K562 (cell line): ENCODE results near the gene DPP10. TPM values are rescaled to one million over a fixed set of nuclear protein-coding genes. Genes with fewer than 3 reads are reported as not detected.

Experiments used
- ATAC-seq: fragments of 200-7000 bp; cut with Tn5 transposase; 3 replicates; pipeline ENCODE4 v1.9.1; 2020; ENCODE audit warnings: moderate library complexity
- BruUV-seq: library from RNA; stranded (reverse); fragments of 400-500 nt; replicated peaks from 2 replicates; lab custom pipeline; 2021; lab: Mats Ljungman, UMichigan
- CTCF ChIA-PET: fragments of 300-600 bp; formaldehyde crosslinking; extraction: SDS; loops from one replicate; lab custom pipeline; 2021; ENCODE audit warnings: low intra/inter-chr PET ratio; lab: Yijun Ruan, JAX
- POLR2A ChIA-PET: fragments of 300-600, 350-650 bp; sonication (Branson Sonifier 250); formaldehyde crosslinking; extraction: SDS; loops from one replicate; lab custom pipeline; 2021; ENCODE audit warnings: antibody characterized with exemption, inconsistent platforms; lab: Yijun Ruan, JAX
- DNase-seq, 4 experiments: peaks; one replicate each; pipeline versions ENCODE4 v3.0.0 to v3.0.0-alpha.2; 2011 to 2018; ENCODE audit warnings: low spot score in 3 of 4, mixed read lengths in 3 of 4; ENCODE audit errors: extremely low read depth in 1 of 4
- FAIRE-seq: peaks from 2 replicates; lab custom pipeline; 2011; peaks lifted over from hg19 to GRCh38; lab: Jason Lieb, UNC
- H2AFZ ChIP-seq: 2 replicates; pipeline ENCODE4 v1.6.0; 2011; ENCODE audit warnings: low read depth, low read length, control low read depth, inconsistent platforms
- H3K27ac ChIP-seq: fragments of 200-600 bp; 3 replicates; pipeline ENCODE4 v1.8.0; 2011; ENCODE audit warnings: low read depth, mild to moderate bottlenecking, control low read depth, inconsistent platforms, low read length, moderate library complexity, mixed read lengths; ENCODE audit errors: extremely low read depth
- H3K27me3 ChIP-seq, 2 experiments: fragments of 300-600 bp in 1 of 2; 2 replicates in 1 of 2; 3 replicates in 1 of 2; pipeline versions ENCODE4 v1.6.0 to v1.8.0; 2011; ENCODE audit warnings: inconsistent platforms in 2 of 2, low read length in 2 of 2, mild to moderate bottlenecking in 1 of 2, mixed read lengths in 1 of 2, moderate library complexity in 1 of 2; ENCODE audit not compliant: control insufficient read depth in 2 of 2, insufficient read depth in 2 of 2
- H3K36me3 ChIP-seq: fragments of 300-600 bp; 3 replicates; pipeline ENCODE4 v1.8.0; 2011; ENCODE audit warnings: mild to moderate bottlenecking, low read length, inconsistent platforms; ENCODE audit not compliant: control insufficient read depth, insufficient read depth
- H3K4me1 ChIP-seq, 2 experiments: fragments of 200-600 bp in 1 of 2; replicated peaks in 1 of 2; 2 replicates in 1 of 2; 3 replicates in 1 of 2; pipeline versions ENCODE4 v1.5.1 to v1.8.0; 2011; ENCODE audit warnings: inconsistent platforms in 2 of 2, low read length in 2 of 2, mild to moderate bottlenecking in 1 of 2, mixed read lengths in 1 of 2, moderate library complexity in 1 of 2; ENCODE audit not compliant: control insufficient read depth in 2 of 2, insufficient read depth in 2 of 2
- H3K4me2 ChIP-seq: 2 replicates; pipeline ENCODE4 v1.6.1; 2011; ENCODE audit warnings: low read length, control low read depth, inconsistent platforms, mixed read lengths; ENCODE audit not compliant: insufficient read depth
- H3K4me3 ChIP-seq: fragments of 200-600 bp; sonication (generic), shearing (Covaris generic); 2 replicates; pipeline ENCODE4 v1.5.1; 2016; ENCODE audit warnings: control low read depth, inconsistent platforms
- H3K79me2 ChIP-seq: fragments of 200-600 bp; 3 replicates; pipeline ENCODE4 v1.8.0; 2011; ENCODE audit warnings: low read length, inconsistent platforms; ENCODE audit not compliant: control insufficient read depth, insufficient read depth
- H3K9ac ChIP-seq, 2 experiments: 2 replicates each; pipeline versions ENCODE4 v1.6.0 to v1.6.1; 2011; ENCODE audit warnings: low read depth in 2 of 2, low read length in 2 of 2, control low read depth in 1 of 2, inconsistent platforms in 1 of 2, mild to moderate bottlenecking in 1 of 2, mixed read lengths in 1 of 2; ENCODE audit not compliant: insufficient read depth in 1 of 2
- H3K9me1 ChIP-seq: one replicate; pipeline ENCODE4 v1.6.0; 2011; ENCODE audit warnings: inconsistent platforms, mild to moderate bottlenecking, low read length, moderate library complexity; ENCODE audit not compliant: control insufficient read depth, insufficient read depth
- H3K9me3 ChIP-seq: replicated peaks from 2 replicates; pipeline ENCODE4 v1.5.1; 2011; ENCODE audit warnings: low read depth, low read length, inconsistent platforms; ENCODE audit not compliant: control insufficient read depth, insufficient read depth
- H4K20me1 ChIP-seq: replicated peaks from 2 replicates; pipeline ENCODE4 v1.6.1; 2011; ENCODE audit warnings: low read length, inconsistent platforms, mixed read lengths; ENCODE audit not compliant: control insufficient read depth, insufficient read depth
- E2F6 ChIP-seq, 2 experiments: IDR thresholded peaks; 2 replicates each; pipeline ENCODE4 v1.6.1; 2011; ENCODE audit warnings: borderline replicate concordance in 1 of 2, control low read depth in 1 of 2, low read depth in 1 of 2, low read length in 1 of 2, mild to moderate bottlenecking in 1 of 2, mixed read lengths in 1 of 2, moderate library complexity in 1 of 2; ENCODE audit not compliant: insufficient read depth in 1 of 2, insufficient read length in 1 of 2, poor library complexity in 1 of 2, severe bottlenecking in 1 of 2; ENCODE audit errors: extremely low read depth in 1 of 2
- NFATC3 ChIP-seq: fragments of 450-650 bp; IDR thresholded peaks from 2 replicates; pipeline ENCODE4 v1.6.1; 2017; ENCODE audit warnings: mild to moderate bottlenecking
- NR0B1 ChIP-seq: fragments of 450-650 bp; IDR thresholded peaks from one replicate; pipeline ENCODE4 v1.6.1; 2018; ENCODE audit warnings: mild to moderate bottlenecking, moderate library complexity; ENCODE audit not compliant: partially characterized antibody
- RB1 ChIP-seq: fragments of 450-650 bp; IDR thresholded peaks from 2 replicates; pipeline ENCODE4 v1.6.1; 2017; ENCODE audit warnings: low read depth, mild to moderate bottlenecking
- SMAD1 ChIP-seq: fragments of 150-350 bp; IDR thresholded peaks from 2 replicates; pipeline ENCODE4 v1.6.1; 2014; ENCODE audit warnings: low read length, low read depth; ENCODE audit not compliant: partially characterized antibody
- SMARCC2 ChIP-seq: fragments of 450-650 bp; IDR thresholded peaks from 2 replicates; pipeline ENCODE4 v1.6.1; 2017; ENCODE audit warnings: antibody characterized with exemption, moderate library complexity, mild to moderate bottlenecking, low read depth
- ZBTB34 ChIP-seq: fragments of 250-450 bp; sonication (Bioruptor Pico); IDR thresholded peaks from 2 replicates; pipeline ENCODE4 v1.8.0; 2021; ENCODE audit warnings: mild to moderate bottlenecking, moderate library complexity
- ZNF655 ChIP-seq: fragments of 250-450 bp; sonication (Bioruptor Pico); IDR thresholded peaks from 2 replicates; pipeline ENCODE4 v1.5.0; 2021
- ZNF785 ChIP-seq: fragments of 250-450 bp; sonication (Bioruptor Pico); IDR thresholded peaks from 2 replicates; pipeline ENCODE4 v1.4.0; 2020; ENCODE audit warnings: mild to moderate bottlenecking
- WGBS: fragments of 100-300 bp; shearing (Covaris generic); methylation state at CpG from one replicate; pipeline ENCODE4 v1.1.6; 2016; ENCODE audit warnings: low coverage, mixed read lengths; ENCODE audit not compliant: insufficient coverage; ENCODE audit errors: missing lambda C conversion rate; 5-methylcytosine and 5-hydroxymethylcytosine counted together
- in situ Hi-C: fragments of 300-500 bp; cut with MboI; formaldehyde crosslinking; loops from 4 replicates; pipeline ENCODE4 v1.15.0; 2018; ENCODE audit warnings: inconsistent platforms, mixed read lengths
- intact Hi-C: fragments of 100-400 bp; cut with micrococcal nuclease; formaldehyde crosslinking; loops from 2 replicates; pipeline ENCODE4 v1.14.2; 2022
- polyA plus RNA-seq, 8 experiments: library from polyadenylated mRNA; depleted of rRNA in 4 of 8; stranded (reverse) in 5 of 8; unstranded in 3 of 8; fragments of >200 nt; fragmentation: Nextera tagmentation in 2 of 8; fragmentation: Illumina TruSeq in 1 of 8; extraction: Ambion mirVana in 2 of 8; extraction: Trizol in 1 of 8; gene quantifications; 2 replicates each; pipeline versions ENCODE4 v1.2.1 to v1.2.3, GENCODE V29; 2011 to 2014; ENCODE audit warnings: inconsistent platforms in 1 of 8, missing spikeins in 1 of 8
- total RNA-seq, 7 experiments: library from RNA; depleted of rRNA in 6 of 7; stranded (reverse); fragments of >200 nt in 6 of 7; fragmentation: Illumina TruSeq in 2 of 7; extraction: Trizol in 2 of 7; gene quantifications; 2 replicates each; pipeline versions ENCODE4 v1.2.1 to v1.2.3, GENCODE V29; 2011 to 2021; ENCODE audit warnings: low replicate concordance in 1 of 7

The DPP10 gene
- total and polyA plus RNA-seq, 9 of the 15 experiments (the other 6 are each of a cell fraction or from before 2014, with no cell fraction given), result not detected

- Histone ChIP-seq H3K4me1 (no peaks in the 10 kb centered on the region), H3K9me1 (no peaks in the 10 kb centered on the region), H3K9ac (no peak overlapping the region), H3K9me3 (no peaks in the 10 kb centered on the region), H2AFZ (no peak overlapping the region), H3K4me2 (no peak overlapping the region), H3K79me2 (no peaks in the 10 kb centered on the region), H3K4me3 (no peak overlapping the region), H4K20me1 (no peaks in the 10 kb centered on the region), H3K27ac (no peak overlapping the region), H3K36me3 (no peaks in the 10 kb centered on the region), H3K27me3 (no peaks in the 10 kb centered on the region)
- intact Hi-C loops (no loop called here), in situ Hi-C loops (no loop called here)
- ATAC-seq (no peak), DNase-seq (no peak), FAIRE-seq (no peak)
- 0% methylated on average over 2 of the region's 2 CpGs for WGBS
- POLR2A ChIA-PET, result no interaction called here
- TF ChIP-seq E2F6 (IDR thresholded peaks at IDR 0.05; ENCODE audit: borderline replicate concordance in 1 of 2, extremely low read depth in 1 of 2, insufficient read depth in 1 of 2, insufficient read length in 1 of 2, low read depth in 1 of 2, low read length in 1 of 2, poor library complexity in 1 of 2, severe bottlenecking in 1 of 2), result no peak
- TF ChIP-seq ZBTB34 (CRISPR knock-in tag), result no peak
- TF ChIP-seq ZNF655 (CRISPR knock-in tag), result no peak
- TF ChIP-seq ZNF785 (CRISPR knock-in tag), result no peak
- TF ChIP-seq SMAD1, result no peak
- TF ChIP-seq RB1, result no peak
- TF ChIP-seq SMARCC2, result no peak
- TF ChIP-seq NFATC3, result no peak
- no peak for TF ChIP-seq NR0B1
- CTCF ChIA-PET, result no interaction called here
- no TSS peak for BruUV-seq
Observed at GRCh38 chr2:115779085-115779632, 1336.7 kb downstream of the DPP10 start.
